Subcutaneous adipose tissue (tissue), 4 donors: ENCODE measurements around the gene ELP5. TPM values are rescaled to one million over a fixed set of nuclear protein-coding genes. Genes with fewer than 3 reads are reported as not detected.

ENCODE experiments used
- CTCF ChIP-seq: fragments of 450-650 bp; IDR thresholded peaks from one replicate; pipeline ENCODE4 v1.5.1; 2016; ENCODE audit warnings: low read depth, mild to moderate bottlenecking, control low read depth, antibody characterized with exemption, moderate library complexity
- total RNA-seq, 4 donors: library from RNA; depleted of rRNA; stranded (reverse); fragments of >200 nt; gene quantifications; one replicate each; pipeline ENCODE4 v1.1.0, GENCODE V29; 2016

ELP5 gene
- total RNA-seq, 4 donors from 2014 or later: 20.7 to 43.4 (median 25.3) TPM

- TF ChIP-seq CTCF: no peak
Observed at GRCh38 chr17:7243453-7243729, 8.6 kb upstream of the ELP5 start.

GRCh38 chr17:7246779-7247178 lies 5.2 kb upstream of the ELP5 start:
- TF ChIP-seq CTCF: no peak

- no peak for TF ChIP-seq CTCF
Observed at GRCh38 chr17:7248796-7249195, 3.2 kb upstream of the ELP5 start.

GRCh38 chr17:7249214-7249613 lies 2.8 kb upstream of the ELP5 start:
- TF ChIP-seq CTCF: no peak

- no peak for TF ChIP-seq CTCF
Observed at GRCh38 chr17:7249830-7250229, 2.2 kb upstream of the ELP5 start.

- no peak for TF ChIP-seq CTCF
Observed at GRCh38 chr17:7250695-7251627, 1.1 kb upstream of the ELP5 start.

- TF ChIP-seq CTCF: no peak
Observed at GRCh38 chr17:7251661-7252175, 297 bp upstream of the ELP5 start, which contains the start of gene CTDNEP1. Gene CTDNEP1, minus strand, starts transcription at chr17:7251734. Its CDS starts 438 bp downstream, at chr17:7251296.
